ENCODE data around the gene CDC34. TPM values are rescaled to one million over a fixed set of nuclear protein-coding genes. Genes with fewer than 3 reads are reported as not detected.
"Not testable (repeated sequence)": the region's sequence is repeated elsewhere in the genome, so short reads cannot be mapped to it uniquely, and the experiment has no call there.

CDC34 gene
- polyA plus RNA-seq, 1 experiment: 34.0 TPM

- Histone ChIP-seq H3K4me3 (ENCODE audit: low read depth, low read length) (no peak overlapping the region), H3K9me3 (ENCODE audit: control insufficient read depth, insufficient read depth, low read length) (no peaks in the 10 kb centered on the region; the same call in 1 of the 2 replicates), H3K27me3 (ENCODE audit: control insufficient read depth, insufficient read depth, low read length) (peaks cover under 1% of the 10 kb centered on the region), H3K27ac (ENCODE audit: low read depth, low read length) (no peak overlapping the region)
- ChIA-PET POLR2A (interaction anchor here (2.6 kb wide), 1 partner anchor 12 kb away, joined by 13 read pairs; the partner anchor contains the start of gene BSG), CTCF (interaction anchor here (2.1 kb wide), 1 partner anchor 150 kb away, joined by 4 read pairs; no protein-coding TSS in a partner anchor)
- DNase-seq (ENCODE audit: low read depth, low spot score): no peak
- TF ChIP-seq CTCF (IDR thresholded peaks at IDR 0.05; ENCODE audit: low read depth, low read length): no peak
Measured at GRCh38 chr19:583968-584239, 52.3 kb downstream of the CDC34 start.

- H3K9me3 ChIP-seq (ENCODE audit: control insufficient read depth, insufficient read depth, low read length): no peaks in the 10 kb centered on the region; the same call in 1 of the 2 replicates
- ChIA-PET POLR2A (interaction anchor here (2.6 kb wide), 1 partner anchor 12 kb away, joined by 13 read pairs; the partner anchor contains the start of gene BSG), CTCF (interaction anchor here (0.7 to 2.1 kb wide), 2 partner anchors 150 to 153 kb away, joined by 3 to 4 read pairs; no protein-coding TSS in a partner anchor)
- peaks cover 4% of the 10 kb centered on the region for H3K27me3 ChIP-seq (ENCODE audit: control insufficient read depth, insufficient read depth, low read length)
- H3K27ac ChIP-seq (ENCODE audit: low read depth, low read length): no peak overlapping the region
- no peak overlapping the region for H3K4me3 ChIP-seq (ENCODE audit: low read depth, low read length)
- DNase-seq (ENCODE audit: low read depth, low spot score): no peak
- TF ChIP-seq CTCF (IDR thresholded peaks at IDR 0.05; ENCODE audit: low read depth, low read length): peak; percentile 88
Measured at GRCh38 chr19:584240-585001, 52.9 kb downstream of the CDC34 start.

- CTCF ChIA-PET: interaction anchor here (0.7 to 2.1 kb wide), 2 partner anchors 149 to 152 kb away, joined by 3 to 4 read pairs; no protein-coding TSS in a partner anchor
- H3K27ac ChIP-seq (ENCODE audit: low read depth, low read length); H3K9me3 ChIP-seq (ENCODE audit: control insufficient read depth, insufficient read depth, low read length); H3K27me3 ChIP-seq (ENCODE audit: control insufficient read depth, insufficient read depth, low read length); H3K4me3 ChIP-seq (ENCODE audit: low read depth, low read length); POLR2A ChIA-PET; DNase-seq (ENCODE audit: low read depth, low spot score): not testable (repeated sequence)
Measured at GRCh38 chr19:585146-585545, 53.6 kb downstream of the CDC34 start.

GRCh38 chr19:585551-586110 lies 54.1 kb downstream of the CDC34 start:
- no peak for DNase-seq (ENCODE audit: low read depth, low spot score)
- no peak for TF ChIP-seq CTCF (IDR thresholded peaks at IDR 0.05; ENCODE audit: low read depth, low read length)
- Histone ChIP-seq H3K9me3 (ENCODE audit: control insufficient read depth, insufficient read depth, low read length) (no peaks in the 10 kb centered on the region; the same call in 1 of the 2 replicates), H3K4me3 (ENCODE audit: low read depth, low read length) (no peak overlapping the region), H3K27ac (ENCODE audit: low read depth, low read length) (no peak overlapping the region), H3K27me3 (ENCODE audit: control insufficient read depth, insufficient read depth, low read length) (peaks cover 4% of the 10 kb centered on the region)
- ChIA-PET CTCF (interaction anchor here (0.6 to 2.1 kb wide), 3 partner anchors 47 to 187 kb away, joined by 4 read pairs; no protein-coding TSS in a partner anchor), POLR2A (no interaction called here)

- H3K4me3 ChIP-seq (ENCODE audit: low read depth, low read length): no peak overlapping the region
- POLR2A ChIA-PET: interaction anchor here (1.5 kb wide), 1 partner anchor 13 kb away, joined by 3 read pairs; no protein-coding TSS in a partner anchor
Measured at GRCh38 chr19:588093-588740, 56.7 kb downstream of the CDC34 start.

More at GRCh38 chr19:588093-588740, 56.7 kb downstream of the CDC34 start:
- Histone ChIP-seq H3K27ac (ENCODE audit: low read depth, low read length) (no peak overlapping the region), H3K9me3 (ENCODE audit: control insufficient read depth, insufficient read depth, low read length) (no peaks in the 10 kb centered on the region; the same call in 1 of the 2 replicates), H3K27me3 (ENCODE audit: control insufficient read depth, insufficient read depth, low read length) (peaks cover 10% of the 10 kb centered on the region)
- peak; percentile 66 for TF ChIP-seq CTCF (IDR thresholded peaks at IDR 0.05; ENCODE audit: low read depth, low read length)
- CTCF ChIA-PET: no interaction called here
- no peak for DNase-seq (ENCODE audit: low read depth, low spot score)
